HEK293T (cell line): Measurements from ENCODE around the gene TAS1R1.

Experiments
- BHLHE40 ChIP-seq: fragments of 450-650 bp; IDR thresholded peaks from 2 replicates; pipeline ENCODE4 v1.6.1; 2016; ENCODE audit warnings: mild to moderate bottlenecking, moderate library complexity, borderline replicate concordance
- FOXM1 ChIP-seq: fragments of 450-650 bp; IDR thresholded peaks from 2 replicates; pipeline ENCODE4 v1.6.1; 2017; ENCODE audit warnings: mild to moderate bottlenecking, borderline replicate concordance
- NFRKB ChIP-seq: fragments of 450-650 bp; IDR thresholded peaks from 2 replicates; pipeline ENCODE4 v1.6.1; 2016; ENCODE audit warnings: mild to moderate bottlenecking, moderate library complexity
- SP1 ChIP-seq: fragments of 450-650 bp; IDR thresholded peaks from 2 replicates; pipeline ENCODE4 v1.6.1; 2017
- TF ChIP-seq, protein P1 (sequence below): fragments of 450-650 bp; IDR thresholded peaks from 2 replicates; pipeline ENCODE4 v1.6.1; 2016

DNA sequence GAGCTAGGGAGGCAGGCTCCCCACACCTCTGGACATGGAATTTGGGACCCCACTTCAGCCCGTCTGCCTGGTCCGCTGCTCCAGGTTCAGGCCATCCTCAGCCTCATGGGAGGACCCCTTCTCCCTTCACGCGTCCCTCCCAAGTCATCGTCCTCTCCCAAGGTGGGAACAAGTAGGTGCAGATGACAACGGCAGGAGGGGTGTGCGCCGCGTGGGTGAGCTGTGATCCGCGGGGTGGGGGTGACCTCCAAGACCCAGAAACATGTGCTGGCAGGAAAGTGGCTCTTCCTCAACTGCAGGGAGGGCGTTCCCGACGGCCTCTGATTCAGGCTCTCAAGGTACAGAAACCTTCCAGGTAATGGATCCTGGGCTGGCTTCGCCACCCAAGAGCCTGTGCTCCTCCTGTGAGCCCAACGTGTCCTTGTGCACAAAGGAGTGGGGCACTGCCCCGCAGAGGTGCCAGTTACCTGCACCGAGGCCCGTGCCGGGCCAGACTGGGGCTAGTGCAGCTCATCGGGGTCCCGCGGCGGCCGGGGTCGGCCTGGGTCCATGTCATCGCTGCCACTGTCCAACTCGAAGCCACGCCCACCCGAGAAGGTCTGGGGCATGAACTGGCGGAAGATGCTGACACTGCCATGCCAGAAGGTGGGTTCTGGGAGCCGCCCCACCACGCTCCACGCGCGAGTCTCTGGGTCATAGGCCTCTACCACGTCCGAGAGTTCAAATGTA, 37.9 kb downstream of the TAS1R1 start:
- TF ChIP-seq BHLHE40 (no peak), FOXM1 (no peak), SP1 (no peak), NFRKB (no peak)
- TF ChIP-seq, protein P1, sequence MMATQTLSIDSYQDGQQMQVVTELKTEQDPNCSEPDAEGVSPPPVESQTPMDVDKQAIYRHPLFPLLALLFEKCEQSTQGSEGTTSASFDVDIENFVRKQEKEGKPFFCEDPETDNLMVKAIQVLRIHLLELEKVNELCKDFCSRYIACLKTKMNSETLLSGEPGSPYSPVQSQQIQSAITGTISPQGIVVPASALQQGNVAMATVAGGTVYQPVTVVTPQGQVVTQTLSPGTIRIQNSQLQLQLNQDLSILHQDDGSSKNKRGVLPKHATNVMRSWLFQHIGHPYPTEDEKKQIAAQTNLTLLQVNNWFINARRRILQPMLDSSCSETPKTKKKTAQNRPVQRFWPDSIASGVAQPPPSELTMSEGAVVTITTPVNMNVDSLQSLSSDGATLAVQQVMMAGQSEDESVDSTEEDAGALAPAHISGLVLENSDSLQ = no peak
